Endothelial cell (in vitro differentiated cells): ENCODE results near the gene DTNA. TPM values are rescaled to one million over a fixed set of nuclear protein-coding genes. Genes with fewer than 3 reads are reported as not detected.

Source experiments
- DNase-seq: peaks from one replicate; pipeline ENCODE4 v3.0.0; 2021; ENCODE audit warnings: low spot score
- H3K27ac Mint-ChIP-seq: one replicate; pipeline ENCODE4 v1.8.0; 2021; ENCODE audit warnings: mixed read lengths, inconsistent platforms; ENCODE audit not compliant: unreplicated experiment
- H3K27me3 Mint-ChIP-seq: one replicate; pipeline ENCODE4 v1.8.0; 2021; ENCODE audit warnings: mild to moderate bottlenecking, moderate library complexity, mixed read lengths, inconsistent platforms; ENCODE audit not compliant: unreplicated experiment
- H3K36me3 Mint-ChIP-seq: one replicate; pipeline ENCODE4 v1.8.0; 2021; ENCODE audit warnings: mild to moderate bottlenecking, low read depth, mixed read lengths, inconsistent platforms; ENCODE audit not compliant: unreplicated experiment
- H3K4me1 Mint-ChIP-seq: one replicate; pipeline ENCODE4 v1.8.0; 2021; ENCODE audit warnings: mild to moderate bottlenecking, mixed read lengths, inconsistent platforms; ENCODE audit not compliant: unreplicated experiment
- H3K4me3 Mint-ChIP-seq: one replicate; pipeline ENCODE4 v1.8.0; 2021; ENCODE audit warnings: mild to moderate bottlenecking, mixed read lengths, inconsistent platforms; ENCODE audit not compliant: unreplicated experiment
- H3K9me3 Mint-ChIP-seq: one replicate; pipeline ENCODE4 v1.8.0; 2021; ENCODE audit warnings: mixed read lengths, inconsistent platforms; ENCODE audit not compliant: unreplicated experiment
- total RNA-seq: library from RNA; stranded (reverse); fragmentation: NEBNext Ultra II Directional; extraction: Animal tissue kit (Norgen Biotek cat#: 25700); gene quantifications from one replicate; pipeline ENCODE4 v1.2.1, GENCODE V29; 2021; ENCODE audit not compliant: unreplicated experiment
- TF ChIP-seq, protein P1 (sequence below): fragments of 200-600 bp; sonication (generic); IDR thresholded peaks from one replicate; pipeline ENCODE4 v1.5.0; 2021; ENCODE audit warnings: antibody characterized with exemption; ENCODE audit not compliant: unreplicated experiment

DTNA gene
- total RNA-seq, 1 donor from 2014 or later, result 17.9 TPM

DNA sequence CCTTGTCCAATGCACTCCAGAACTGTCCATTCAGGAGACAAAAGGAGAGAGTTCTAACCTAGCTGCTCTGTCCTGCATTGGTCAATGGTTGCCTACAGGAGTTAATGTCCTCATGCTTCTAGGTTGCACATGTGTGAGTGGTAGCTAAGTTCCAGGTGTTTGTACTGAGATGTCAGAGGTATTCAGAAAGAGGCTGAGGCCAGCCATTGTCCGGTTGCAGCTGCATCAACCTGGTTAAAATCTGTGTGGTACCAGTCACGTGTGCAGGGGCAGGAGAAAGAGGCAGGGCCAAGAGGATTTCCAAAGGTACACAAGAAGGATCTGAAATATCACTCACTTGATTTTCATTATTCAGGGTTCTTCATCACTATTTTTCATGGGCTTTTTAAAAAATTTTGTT, 70.8 kb downstream of the DTNA start:
- Mint-ChIP-seq H3K4me1 (peaks cover 9% of the 10 kb centered on the region), H3K4me3 (no peak overlapping the region), H3K36me3 (peaks cover 3% of the 10 kb centered on the region), H3K27me3 (peaks cover 1% of the 10 kb centered on the region), H3K27ac (no peak overlapping the region), H3K9me3 (no peaks in the 10 kb centered on the region)
- no peak for DNase-seq
- TF ChIP-seq, protein P1, sequence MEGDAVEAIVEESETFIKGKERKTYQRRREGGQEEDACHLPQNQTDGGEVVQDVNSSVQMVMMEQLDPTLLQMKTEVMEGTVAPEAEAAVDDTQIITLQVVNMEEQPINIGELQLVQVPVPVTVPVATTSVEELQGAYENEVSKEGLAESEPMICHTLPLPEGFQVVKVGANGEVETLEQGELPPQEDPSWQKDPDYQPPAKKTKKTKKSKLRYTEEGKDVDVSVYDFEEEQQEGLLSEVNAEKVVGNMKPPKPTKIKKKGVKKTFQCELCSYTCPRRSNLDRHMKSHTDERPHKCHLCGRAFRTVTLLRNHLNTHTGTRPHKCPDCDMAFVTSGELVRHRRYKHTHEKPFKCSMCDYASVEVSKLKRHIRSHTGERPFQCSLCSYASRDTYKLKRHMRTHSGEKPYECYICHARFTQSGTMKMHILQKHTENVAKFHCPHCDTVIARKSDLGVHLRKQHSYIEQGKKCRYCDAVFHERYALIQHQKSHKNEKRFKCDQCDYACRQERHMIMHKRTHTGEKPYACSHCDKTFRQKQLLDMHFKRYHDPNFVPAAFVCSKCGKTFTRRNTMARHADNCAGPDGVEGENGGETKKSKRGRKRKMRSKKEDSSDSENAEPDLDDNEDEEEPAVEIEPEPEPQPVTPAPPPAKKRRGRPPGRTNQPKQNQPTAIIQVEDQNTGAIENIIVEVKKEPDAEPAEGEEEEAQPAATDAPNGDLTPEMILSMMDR, result no peak

DNA sequence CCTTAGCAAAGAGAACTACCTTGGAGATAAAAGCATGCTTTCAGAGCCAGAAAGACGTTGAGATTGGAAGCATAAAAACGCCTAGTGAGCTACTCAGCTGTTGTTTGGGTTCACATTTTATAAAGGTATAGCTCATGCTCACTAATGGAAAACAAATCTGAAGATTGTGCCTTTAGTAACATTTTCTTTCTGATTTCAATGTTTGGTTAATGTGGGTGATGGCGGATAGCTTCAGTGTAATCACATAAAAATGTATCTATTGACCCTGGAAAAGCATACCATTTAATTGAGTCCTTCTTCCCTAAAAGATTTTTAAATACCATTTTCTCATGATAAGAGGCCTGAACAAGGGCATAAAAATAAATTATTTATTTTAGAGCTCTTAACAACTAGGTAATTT, 73.4 kb downstream of the DTNA start:
- no peak overlapping the region for H3K27ac Mint-ChIP-seq
- H3K4me3 Mint-ChIP-seq, result no peak overlapping the region
- H3K36me3 Mint-ChIP-seq, result no peaks in the 10 kb centered on the region
- H3K4me1 Mint-ChIP-seq, result peaks cover 9% of the 10 kb centered on the region
- H3K9me3 Mint-ChIP-seq, result no peaks in the 10 kb centered on the region
- DNase-seq, result no peak
- peaks cover 1% of the 10 kb centered on the region for H3K27me3 Mint-ChIP-seq
- TF ChIP-seq, protein P1, result no peak

DNA sequence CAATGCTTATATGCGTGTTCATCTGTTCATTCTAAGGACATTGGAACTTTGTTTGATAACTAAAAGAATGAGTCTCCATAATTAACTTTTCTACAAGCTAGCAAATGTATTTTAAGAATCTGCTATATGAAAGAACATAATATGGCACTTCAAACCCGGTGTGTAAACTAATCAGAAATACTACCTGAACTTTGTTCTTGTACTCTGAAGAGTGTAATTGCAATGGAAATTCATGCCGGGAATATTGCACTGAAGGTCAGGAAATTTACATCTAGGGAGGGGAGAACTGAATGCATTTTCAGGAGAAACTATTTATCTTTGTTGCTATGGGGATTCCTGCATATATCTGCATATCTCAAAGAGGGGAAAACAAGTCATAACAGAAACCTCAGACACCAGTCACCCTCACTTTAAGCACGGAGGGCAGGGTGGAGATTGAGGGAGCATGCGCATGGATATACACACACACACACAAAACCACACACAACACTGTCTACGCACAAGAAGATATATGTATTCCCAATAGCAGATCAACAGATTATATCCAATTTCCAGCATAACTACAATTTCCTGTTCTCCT, 76.2 kb downstream of the DTNA start:
- no peaks in the 10 kb centered on the region for H3K36me3 Mint-ChIP-seq
- H3K27me3 Mint-ChIP-seq, result no peaks in the 10 kb centered on the region
- DNase-seq, result no peak
- no peak overlapping the region for H3K27ac Mint-ChIP-seq
- TF ChIP-seq, protein P1, result no peak
- H3K4me3 Mint-ChIP-seq, result no peak overlapping the region
- no peaks in the 10 kb centered on the region for H3K9me3 Mint-ChIP-seq
- H3K4me1 Mint-ChIP-seq, result no peaks in the 10 kb centered on the region

DNA sequence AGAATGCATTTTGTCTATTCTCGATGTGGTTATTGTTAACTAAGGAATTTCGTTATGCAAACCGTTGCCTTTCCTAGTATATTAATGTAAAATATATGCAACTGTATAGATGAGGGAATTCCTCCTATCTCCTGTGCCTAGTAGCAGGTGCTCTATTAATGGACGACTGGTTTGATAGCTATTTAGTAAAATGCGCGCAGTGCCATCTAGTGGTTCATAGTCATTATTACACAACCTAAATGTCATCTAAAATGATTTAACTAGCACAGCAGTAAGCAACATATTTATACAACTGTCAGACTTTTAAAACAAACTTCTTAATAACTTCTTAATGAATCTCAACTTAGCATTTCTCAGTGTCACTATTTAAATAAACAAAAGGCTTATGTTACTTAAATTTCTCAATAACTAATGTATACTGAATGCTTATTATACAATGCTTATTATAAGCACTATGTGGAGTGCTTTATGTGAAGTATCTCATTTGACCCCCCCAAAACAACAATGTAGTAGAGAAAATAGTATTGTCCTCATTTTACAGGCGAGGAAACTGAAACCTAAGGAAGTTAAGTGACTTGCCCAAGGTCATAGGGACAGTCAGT, 77.9 kb downstream of the DTNA start:
- Mint-ChIP-seq H3K27ac (no peak overlapping the region), H3K4me1 (no peaks in the 10 kb centered on the region), H3K4me3 (no peak overlapping the region), H3K27me3 (no peaks in the 10 kb centered on the region), H3K9me3 (no peaks in the 10 kb centered on the region), H3K36me3 (no peaks in the 10 kb centered on the region)
- peak; percentile 44 for DNase-seq
- TF ChIP-seq, protein P1, result peak; percentile 88

DNA sequence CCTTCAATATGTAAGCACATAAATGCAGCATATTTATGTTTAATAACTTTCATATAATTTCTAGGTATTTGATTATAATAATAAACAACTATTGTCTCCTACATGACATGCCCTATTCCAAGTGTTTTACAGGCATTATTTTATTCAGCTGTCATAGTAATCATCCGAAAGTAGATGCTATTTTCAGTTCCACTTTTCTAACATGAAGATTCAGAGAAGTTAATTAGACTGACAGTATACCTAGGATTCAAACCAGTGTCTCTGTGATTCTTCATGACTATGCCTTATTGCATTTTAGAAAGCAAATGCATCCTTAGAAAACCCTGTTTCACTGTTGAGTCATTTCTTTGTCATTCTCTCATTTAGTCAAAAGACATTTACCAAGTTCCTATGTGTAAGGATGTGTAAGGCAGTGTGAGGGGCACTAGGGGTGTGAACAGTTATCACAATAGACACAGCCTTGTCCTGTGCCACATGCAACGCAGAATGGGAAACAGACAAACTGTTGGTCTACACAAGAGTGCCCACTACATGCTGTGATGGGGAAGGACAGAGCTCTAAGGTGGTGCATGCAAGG, 79.8 kb downstream of the DTNA start:
- no peaks in the 10 kb centered on the region for H3K36me3 Mint-ChIP-seq
- H3K4me3 Mint-ChIP-seq, result no peak overlapping the region
- no peaks in the 10 kb centered on the region for H3K9me3 Mint-ChIP-seq
- DNase-seq, result no peak
- no peaks in the 10 kb centered on the region for H3K27me3 Mint-ChIP-seq
- TF ChIP-seq, protein P1, result no peak
- H3K27ac Mint-ChIP-seq, result no peak overlapping the region
- peaks cover 10% of the 10 kb centered on the region for H3K4me1 Mint-ChIP-seq
